ENCODE measurements around the gene CST7. TPM values are rescaled to one million over a fixed set of nuclear protein-coding genes. Genes with fewer than 3 reads are reported as not detected.

The CST7 gene
- total and polyA plus RNA-seq, 2 of the 13 experiments (the other 11 are each of a cell fraction or from before 2014, with no cell fraction given) = not detected

DNA sequence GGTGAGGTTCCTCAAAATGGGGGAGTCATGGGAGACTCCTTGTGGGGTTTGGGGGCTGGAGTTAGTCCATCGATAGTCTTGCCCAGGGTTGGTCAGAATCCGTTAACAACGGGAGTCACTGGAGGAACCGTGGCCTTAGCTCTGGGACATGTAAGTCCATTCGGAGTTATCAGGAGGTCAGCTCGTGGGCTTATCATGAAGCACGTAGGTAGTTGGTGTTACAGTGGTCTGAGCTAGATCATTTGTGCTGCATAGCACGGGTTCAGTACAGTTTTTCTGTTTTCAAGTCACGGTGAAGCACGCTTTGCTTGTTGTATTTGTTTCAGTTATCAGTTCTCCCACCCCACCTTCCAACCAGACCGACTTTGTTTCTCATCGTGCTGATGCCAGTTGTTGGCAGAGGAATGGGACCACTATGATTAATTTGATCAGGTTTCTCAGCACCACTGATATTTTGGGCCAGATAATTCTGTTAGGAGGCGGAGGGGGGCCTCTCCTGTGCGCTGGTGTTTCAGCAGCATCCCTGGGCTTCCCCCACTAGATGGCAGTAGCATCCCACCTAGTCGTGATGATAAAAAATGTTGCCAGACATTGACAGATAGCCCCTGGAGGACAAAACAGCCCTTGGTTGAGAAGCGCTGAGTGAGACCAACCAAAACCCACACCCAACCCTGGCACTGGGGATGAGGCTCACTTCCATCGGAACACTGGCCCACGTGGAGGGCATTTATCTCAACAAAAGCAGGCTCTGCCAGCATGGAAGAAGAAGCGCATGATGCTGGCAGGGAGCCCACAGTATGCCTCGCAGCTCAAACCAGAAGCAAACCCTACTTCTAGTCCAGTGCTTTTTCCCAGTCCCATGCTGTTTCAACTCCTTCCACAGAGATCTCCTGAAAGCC lies 45.6 kb downstream of the CST7 start (continued):
- TF ChIP-seq, protein P1, sequence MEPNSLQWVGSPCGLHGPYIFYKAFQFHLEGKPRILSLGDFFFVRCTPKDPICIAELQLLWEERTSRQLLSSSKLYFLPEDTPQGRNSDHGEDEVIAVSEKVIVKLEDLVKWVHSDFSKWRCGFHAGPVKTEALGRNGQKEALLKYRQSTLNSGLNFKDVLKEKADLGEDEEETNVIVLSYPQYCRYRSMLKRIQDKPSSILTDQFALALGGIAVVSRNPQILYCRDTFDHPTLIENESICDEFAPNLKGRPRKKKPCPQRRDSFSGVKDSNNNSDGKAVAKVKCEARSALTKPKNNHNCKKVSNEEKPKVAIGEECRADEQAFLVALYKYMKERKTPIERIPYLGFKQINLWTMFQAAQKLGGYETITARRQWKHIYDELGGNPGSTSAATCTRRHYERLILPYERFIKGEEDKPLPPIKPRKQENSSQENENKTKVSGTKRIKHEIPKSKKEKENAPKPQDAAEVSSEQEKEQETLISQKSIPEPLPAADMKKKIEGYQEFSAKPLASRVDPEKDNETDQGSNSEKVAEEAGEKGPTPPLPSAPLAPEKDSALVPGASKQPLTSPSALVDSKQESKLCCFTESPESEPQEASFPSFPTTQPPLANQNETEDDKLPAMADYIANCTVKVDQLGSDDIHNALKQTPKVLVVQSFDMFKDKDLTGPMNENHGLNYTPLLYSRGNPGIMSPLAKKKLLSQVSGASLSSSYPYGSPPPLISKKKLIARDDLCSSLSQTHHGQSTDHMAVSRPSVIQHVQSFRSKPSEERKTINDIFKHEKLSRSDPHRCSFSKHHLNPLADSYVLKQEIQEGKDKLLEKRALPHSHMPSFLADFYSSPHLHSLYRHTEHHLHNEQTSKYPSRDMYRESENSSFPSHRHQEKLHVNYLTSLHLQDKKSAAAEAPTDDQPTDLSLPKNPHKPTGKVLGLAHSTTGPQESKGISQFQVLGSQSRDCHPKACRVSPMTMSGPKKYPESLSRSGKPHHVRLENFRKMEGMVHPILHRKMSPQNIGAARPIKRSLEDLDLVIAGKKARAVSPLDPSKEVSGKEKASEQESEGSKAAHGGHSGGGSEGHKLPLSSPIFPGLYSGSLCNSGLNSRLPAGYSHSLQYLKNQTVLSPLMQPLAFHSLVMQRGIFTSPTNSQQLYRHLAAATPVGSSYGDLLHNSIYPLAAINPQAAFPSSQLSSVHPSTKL (CRISPR knock-in tag; IDR thresholded peaks at IDR 0.05) = peak; percentile 59; the same call in 1 of the 2 replicates
- TF ChIP-seq CHD2 (IDR thresholded peaks at IDR 0.05; ENCODE audit: low read depth, low read length) = 0 out of 2 replicates have a peak, but pooled peaks have one; percentile 23
- no peak for TF ChIP-seq ZNF784 (CRISPR knock-in tag; IDR thresholded peaks at IDR 0.05; ENCODE audit: borderline replicate concordance)
- peak; percentile 53 for TF ChIP-seq ZNF501 (CRISPR knock-in tag; IDR thresholded peaks at IDR 0.05)
- TF ChIP-seq FOSL2 (CRISPR knock-in tag; IDR thresholded peaks at IDR 0.05) = peak; percentile 44
- TF ChIP-seq, protein P2, sequence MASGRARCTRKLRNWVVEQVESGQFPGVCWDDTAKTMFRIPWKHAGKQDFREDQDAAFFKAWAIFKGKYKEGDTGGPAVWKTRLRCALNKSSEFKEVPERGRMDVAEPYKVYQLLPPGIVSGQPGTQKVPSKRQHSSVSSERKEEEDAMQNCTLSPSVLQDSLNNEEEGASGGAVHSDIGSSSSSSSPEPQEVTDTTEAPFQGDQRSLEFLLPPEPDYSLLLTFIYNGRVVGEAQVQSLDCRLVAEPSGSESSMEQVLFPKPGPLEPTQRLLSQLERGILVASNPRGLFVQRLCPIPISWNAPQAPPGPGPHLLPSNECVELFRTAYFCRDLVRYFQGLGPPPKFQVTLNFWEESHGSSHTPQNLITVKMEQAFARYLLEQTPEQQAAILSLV (CRISPR knock-in tag; IDR thresholded peaks at IDR 0.05; ENCODE audit: borderline replicate concordance) = 0 out of 2 replicates have a peak, but pooled peaks have one; percentile 19
- TF ChIP-seq SALL1 (CRISPR knock-in tag; IDR thresholded peaks at IDR 0.05) = peak; percentile 45; the same call in 1 of the 2 replicates
- peak; percentile 73; the same call in 1 of the 2 replicates for TF ChIP-seq ZNF788 (CRISPR knock-in tag; IDR thresholded peaks at IDR 0.05; ENCODE audit: borderline replicate concordance)
- no peak for TF ChIP-seq ZNF10 (CRISPR knock-in tag; IDR thresholded peaks at IDR 0.05; ENCODE audit: borderline replicate concordance, low read depth)
- TF ChIP-seq, protein P3, sequence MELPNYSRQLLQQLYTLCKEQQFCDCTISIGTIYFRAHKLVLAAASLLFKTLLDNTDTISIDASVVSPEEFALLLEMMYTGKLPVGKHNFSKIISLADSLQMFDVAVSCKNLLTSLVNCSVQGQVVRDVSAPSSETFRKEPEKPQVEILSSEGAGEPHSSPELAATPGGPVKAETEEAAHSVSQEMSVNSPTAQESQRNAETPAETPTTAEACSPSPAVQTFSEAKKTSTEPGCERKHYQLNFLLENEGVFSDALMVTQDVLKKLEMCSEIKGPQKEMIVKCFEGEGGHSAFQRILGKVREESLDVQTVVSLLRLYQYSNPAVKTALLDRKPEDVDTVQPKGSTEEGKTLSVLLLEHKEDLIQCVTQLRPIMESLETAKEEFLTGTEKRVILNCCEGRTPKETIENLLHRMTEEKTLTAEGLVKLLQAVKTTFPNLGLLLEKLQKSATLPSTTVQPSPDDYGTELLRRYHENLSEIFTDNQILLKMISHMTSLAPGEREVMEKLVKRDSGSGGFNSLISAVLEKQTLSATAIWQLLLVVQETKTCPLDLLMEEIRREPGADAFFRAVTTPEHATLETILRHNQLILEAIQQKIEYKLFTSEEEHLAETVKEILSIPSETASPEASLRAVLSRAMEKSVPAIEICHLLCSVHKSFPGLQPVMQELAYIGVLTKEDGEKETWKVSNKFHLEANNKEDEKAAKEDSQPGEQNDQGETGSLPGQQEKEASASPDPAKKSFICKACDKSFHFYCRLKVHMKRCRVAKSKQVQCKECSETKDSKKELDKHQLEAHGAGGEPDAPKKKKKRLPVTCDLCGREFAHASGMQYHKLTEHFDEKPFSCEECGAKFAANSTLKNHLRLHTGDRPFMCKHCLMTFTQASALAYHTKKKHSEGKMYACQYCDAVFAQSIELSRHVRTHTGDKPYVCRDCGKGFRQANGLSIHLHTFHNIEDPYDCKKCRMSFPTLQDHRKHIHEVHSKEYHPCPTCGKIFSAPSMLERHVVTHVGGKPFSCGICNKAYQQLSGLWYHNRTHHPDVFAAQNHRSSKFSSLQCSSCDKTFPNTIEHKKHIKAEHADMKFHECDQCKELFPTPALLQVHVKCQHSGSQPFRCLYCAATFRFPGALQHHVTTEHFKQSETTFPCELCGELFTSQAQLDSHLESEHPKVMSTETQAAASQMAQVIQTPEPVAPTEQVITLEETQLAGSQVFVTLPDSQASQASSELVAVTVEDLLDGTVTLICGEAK (IDR thresholded peaks at IDR 0.05) = no peak
- TF ChIP-seq, protein P3 (CRISPR knock-in tag; IDR thresholded peaks at IDR 0.05) = 0 out of 2 replicates have a peak, but pooled peaks have one; percentile 34
- TF ChIP-seq GABPA (IDR thresholded peaks at IDR 0.05; ENCODE audit: low read depth, low read length) = no peak
- peak; percentile 25; the same call in 1 of the 2 replicates for TF ChIP-seq GABPA (CRISPR knock-in tag; IDR thresholded peaks at IDR 0.05; ENCODE audit: low read depth)

Measured in HepG2 (cell line).